Esophagus squamous epithelium (tissue), 5 donors: Measurements from ENCODE around the gene GRIK4. TPM values are rescaled to one million over a fixed set of nuclear protein-coding genes. Genes with fewer than 3 reads are reported as not detected.

Source experiments
- DNase-seq: peaks from one replicate; lab custom pipeline; 2025; lab: John Stamatoyannopoulos, UW
- H3K27ac ChIP-seq, 4 donors: fragments of 200-600 bp; sonication (generic); one replicate each; pipeline ENCODE4 v1.5.1; 2016 to 2019; ENCODE audit warnings: mild to moderate bottlenecking in 1 of 4
- H3K27me3 ChIP-seq, 4 donors: fragments of 200-600 bp; sonication (generic); 1 replicate in 3 of 4; 2 replicates in 1 of 4; pipeline versions ENCODE4 v1.5.1 to v1.6.0; 2017 to 2021; ENCODE audit warnings: antibody characterized with exemption in 1 of 4
- H3K36me3 ChIP-seq, 3 donors: fragments of 200-600 bp; sonication (generic); one replicate each; pipeline ENCODE4 v1.5.1; 2016 to 2019
- H3K4me1 ChIP-seq, 3 donors: fragments of 200-600 bp; sonication (generic); one replicate each; pipeline ENCODE4 v1.5.1; 2017 to 2019
- H3K4me3 ChIP-seq, 4 donors: fragments of 200-600 bp; sonication (generic); 1 replicate in 3 of 4; 2 replicates in 1 of 4; pipeline ENCODE4 v1.5.1; 2016 to 2019; ENCODE audit warnings: mild to moderate bottlenecking in 2 of 4, moderate library complexity in 1 of 4
- H3K9me3 ChIP-seq, 3 donors: fragments of 200-600 bp; sonication (generic); one replicate each; pipeline ENCODE4 v1.5.1; 2016 to 2019
- CTCF ChIP-seq, 6 experiments: fragments of 450-650 bp in 4 of 6; fragments of 200-600 bp in 2 of 6; sonication (generic) in 2 of 6; IDR thresholded peaks; one replicate each; pipeline ENCODE4 v1.5.1; 2016 to 2019; ENCODE audit warnings: antibody characterized with exemption in 6 of 6, mild to moderate bottlenecking in 4 of 6, moderate library complexity in 4 of 6
- POLR2A ChIP-seq, 4 donors: fragments of 450-650 bp; IDR thresholded peaks; one replicate each; pipeline ENCODE4 v1.6.1; 2017; ENCODE audit warnings: antibody characterized with exemption in 4 of 4, mild to moderate bottlenecking in 4 of 4, moderate library complexity in 3 of 4
- WGBS, 2 donors: methylation state at CpG; one replicate each; pipeline ENCODE4 v1.1.5; 2018; 5-methylcytosine and 5-hydroxymethylcytosine counted together
- intact Hi-C: fragments of 100-400 bp; cut with DNase I; formaldehyde crosslinking; loops from one replicate; pipeline ENCODE4 v1.15.0; 2022
- total RNA-seq, 4 donors: library from RNA; depleted of rRNA; stranded (reverse); fragments of >200 nt; gene quantifications; one replicate each; pipeline ENCODE4 v1.1.0, GENCODE V29; 2016
- donor health status: DM: yes; HTN: yes; CAD: no.

Gene GRIK4
- total RNA-seq, 4 donors from 2014 or later: 0.15 to 0.19 TPM; not detected in 2

- Histone ChIP-seq H3K9me3 (peaks cover 0 to 8% (median 3%) of the 10 kb centered on the region in 3 donors), H3K4me1 (no peaks in the 10 kb centered on the region), H3K4me3 (no peak overlapping the region), H3K27me3 (peaks cover 0 to 24% (median 0%) of the 10 kb centered on the region in 4 donors), H3K27ac (no peak overlapping the region), H3K36me3 (no peaks in the 10 kb centered on the region)
- TF ChIP-seq POLR2A (IDR thresholded peaks at IDR 0.05): no peak
- no peak for TF ChIP-seq CTCF (IDR thresholded peaks at IDR 0.05)
- intact Hi-C loops: no loop called here
- no peak for DNase-seq
- WGBS, 2 donors: 93 to 94% methylated on average over 4 to 5 of the region's 7 CpGs
Measured at GRCh38 chr11:120586728-120587127, 75.2 kb downstream of the GRIK4 start.

- H3K27me3 ChIP-seq: peaks cover 0 to 29% (median 0%) of the 10 kb centered on the region in 4 donors
- TF ChIP-seq CTCF (IDR thresholded peaks at IDR 0.05): no peak
- TF ChIP-seq POLR2A (IDR thresholded peaks at IDR 0.05): no peak
- no peak overlapping the region for H3K4me3 ChIP-seq
- H3K36me3 ChIP-seq: no peaks in the 10 kb centered on the region
- H3K4me1 ChIP-seq: no peaks in the 10 kb centered on the region
- no peak overlapping the region for H3K27ac ChIP-seq
- WGBS, 2 donors: 94 to 98% methylated on average over 3 to 4 of the region's 4 CpGs
- DNase-seq: no peak
- intact Hi-C loops: no loop called here
- H3K9me3 ChIP-seq: peaks cover 0 to 6% (median 3%) of the 10 kb centered on the region in 3 donors
Measured at GRCh38 chr11:120587299-120587698, 75.8 kb downstream of the GRIK4 start.

GRCh38 chr11:120589376-120589775 is 77.8 kb downstream of the GRIK4 start:
- no peaks in the 10 kb centered on the region for H3K36me3 ChIP-seq
- H3K27ac ChIP-seq: no peak overlapping the region
- no peak for TF ChIP-seq POLR2A (IDR thresholded peaks at IDR 0.05)
- no peak for TF ChIP-seq CTCF (IDR thresholded peaks at IDR 0.05)
- 89 to 90% methylated on average over 10 of the region's 11 CpGs for WGBS, 2 donors
- DNase-seq: no peak
- no peak overlapping the region for H3K4me3 ChIP-seq
- intact Hi-C loops: no loop called here
- H3K27me3 ChIP-seq: peaks cover 0 to 38% (median 0%) of the 10 kb centered on the region in 4 donors
- H3K4me1 ChIP-seq: no peaks in the 10 kb centered on the region
- H3K9me3 ChIP-seq: no peaks in the 10 kb centered on the region

GRCh38 chr11:120590472-120590871 is 78.9 kb downstream of the GRIK4 start:
- DNase-seq: no peak
- no peaks in the 10 kb centered on the region for H3K36me3 ChIP-seq
- no peak overlapping the region for H3K4me3 ChIP-seq
- H3K27ac ChIP-seq: no peak overlapping the region
- WGBS, 2 donors: 26 to 73% methylated on average over 3 of the region's 3 CpGs
- TF ChIP-seq CTCF (IDR thresholded peaks at IDR 0.05) (no peak), POLR2A (IDR thresholded peaks at IDR 0.05) (no peak)
- intact Hi-C loops: no loop called here
- peaks cover 0 to 35% (median 0%) of the 10 kb centered on the region in 4 donors for H3K27me3 ChIP-seq
- no peaks in the 10 kb centered on the region for H3K9me3 ChIP-seq
- no peaks in the 10 kb centered on the region for H3K4me1 ChIP-seq

GRCh38 chr11:120594746-120595145 is 83.2 kb downstream of the GRIK4 start:
- no peak overlapping the region for H3K27ac ChIP-seq
- H3K4me3 ChIP-seq: no peak overlapping the region
- no peaks in the 10 kb centered on the region for H3K9me3 ChIP-seq
- no peaks in the 10 kb centered on the region for H3K36me3 ChIP-seq
- H3K4me1 ChIP-seq: no peaks in the 10 kb centered on the region
- 85 to 100% methylated on average over 1 to 9 of the region's 9 CpGs for WGBS, 2 donors
- H3K27me3 ChIP-seq: peaks cover 0 to 36% (median 0%) of the 10 kb centered on the region in 4 donors
- intact Hi-C loops: no loop called here
- no peak for DNase-seq
- no peak for TF ChIP-seq CTCF (IDR thresholded peaks at IDR 0.05)
- TF ChIP-seq POLR2A (IDR thresholded peaks at IDR 0.05): no peak
